H9 (cell line): ENCODE results near the gene TRAF2. TPM values are rescaled to one million over a fixed set of nuclear protein-coding genes. Genes with fewer than 3 reads are reported as not detected.
A peak's percentile ranks its signal among the peaks of the same experiment; 100 is the strongest.

Source experiments
- DNase-seq: peaks from one replicate; pipeline ENCODE4 v3.0.0-alpha.2; 2017
- H2AFZ ChIP-seq: one replicate; pipeline ENCODE4 v1.6.1; 2013; ENCODE audit warnings: mild to moderate bottlenecking, low read length, control low read depth, moderate library complexity
- H2AK5ac ChIP-seq: 2 replicates; pipeline ENCODE4 v1.6.1; 2013; ENCODE audit warnings: low read length, control low read depth, mixed read lengths; ENCODE audit not compliant: insufficient read length
- H2BK120ac ChIP-seq: one replicate; pipeline ENCODE4 v1.6.1; 2013; ENCODE audit warnings: low read depth, mild to moderate bottlenecking, low read length, control low read depth, inconsistent platforms; ENCODE audit not compliant: poor library complexity, severe bottlenecking
- H2BK12ac ChIP-seq: 2 replicates; pipeline ENCODE4 v1.6.1; 2013; ENCODE audit warnings: low read length, control low read depth, mixed read lengths, low read depth; ENCODE audit not compliant: insufficient read length
- H2BK15ac ChIP-seq: 2 replicates; pipeline ENCODE4 v1.6.1; 2013; ENCODE audit warnings: low read depth, low read length, control low read depth
- H2BK20ac ChIP-seq: one replicate; pipeline ENCODE4 v1.6.1; 2013; ENCODE audit warnings: low read depth, mild to moderate bottlenecking, low read length, control low read depth, inconsistent platforms; ENCODE audit not compliant: poor library complexity, severe bottlenecking
- H2BK5ac ChIP-seq: 2 replicates; pipeline ENCODE4 v1.6.1; 2013; ENCODE audit warnings: low read length, control low read depth, mixed read lengths; ENCODE audit not compliant: insufficient read length
- H3K14ac ChIP-seq: 2 replicates; pipeline ENCODE4 v1.6.1; 2013; ENCODE audit warnings: low read length, control low read depth; ENCODE audit not compliant: insufficient read depth
- H3K18ac ChIP-seq: 2 replicates; pipeline ENCODE4 v1.6.1; 2013; ENCODE audit warnings: low read depth, mild to moderate bottlenecking, mixed read lengths, low read length, control low read depth; ENCODE audit not compliant: insufficient read length
- H3K23ac ChIP-seq: 2 replicates; pipeline ENCODE4 v1.6.1; 2013; ENCODE audit warnings: low read length, control low read depth, mixed read lengths, low read depth; ENCODE audit not compliant: insufficient read length
- H3K23me2 ChIP-seq: 2 replicates; pipeline ENCODE4 v1.6.1; 2013; ENCODE audit warnings: low read depth, mild to moderate bottlenecking, mixed read lengths, low read length, control low read depth; ENCODE audit not compliant: insufficient read length, poor library complexity, severe bottlenecking
- H3K27ac ChIP-seq: 2 replicates; pipeline ENCODE4 v1.5.1; 2013; ENCODE audit warnings: low read length, control low read depth, mixed read lengths, low read depth; ENCODE audit not compliant: insufficient read length
- H3K27me3 ChIP-seq: 2 replicates; pipeline ENCODE4 v1.6.1; 2013; ENCODE audit warnings: low read length, control low read depth, inconsistent platforms; ENCODE audit not compliant: insufficient read depth
- H3K4ac ChIP-seq: 2 replicates; pipeline ENCODE4 v1.6.1; 2013; ENCODE audit warnings: low read depth, mild to moderate bottlenecking, control low read depth, inconsistent platforms, low read length, moderate library complexity
- H3K4me1 ChIP-seq: 2 replicates; pipeline ENCODE4 v1.6.1; 2013; ENCODE audit warnings: low read length, control low read depth, inconsistent platforms; ENCODE audit not compliant: insufficient read depth
- H3K4me2 ChIP-seq: 2 replicates; pipeline ENCODE4 v1.6.1; 2013; ENCODE audit warnings: low read length, control low read depth, mixed read lengths; ENCODE audit not compliant: insufficient read length, insufficient read depth
- H3K56ac ChIP-seq: 2 replicates; pipeline ENCODE4 v1.6.1; 2013; ENCODE audit warnings: low read depth, mild to moderate bottlenecking, mixed read lengths, low read length, control low read depth; ENCODE audit not compliant: insufficient read length
- H3K79me1 ChIP-seq: 2 replicates; pipeline ENCODE4 v1.6.1; 2013; ENCODE audit warnings: low read depth, mild to moderate bottlenecking, moderate library complexity, low read length, control low read depth, inconsistent platforms; ENCODE audit not compliant: insufficient read depth, poor library complexity, severe bottlenecking
- H3K79me2 ChIP-seq: 2 replicates; pipeline ENCODE4 v1.6.1; 2013; ENCODE audit warnings: low read length, control low read depth, inconsistent platforms; ENCODE audit not compliant: insufficient read depth
- H3K9ac ChIP-seq: 2 replicates; pipeline ENCODE4 v1.6.1; 2013; ENCODE audit warnings: low read length, control low read depth, mixed read lengths; ENCODE audit not compliant: insufficient read length; ENCODE audit errors: extremely low read depth
- H3K9me3 ChIP-seq: one replicate; pipeline ENCODE4 v1.6.1; 2013; ENCODE audit warnings: low read depth, low read length, inconsistent platforms; ENCODE audit not compliant: control insufficient read depth
- H3T11ph ChIP-seq: one replicate; pipeline ENCODE4 v1.6.1; 2013; ENCODE audit warnings: mild to moderate bottlenecking, low read length, control low read depth, inconsistent platforms
- H4K20me1 ChIP-seq: one replicate; pipeline ENCODE4 v1.6.1; 2013; ENCODE audit not compliant: control insufficient read depth, insufficient read length, insufficient read depth
- H4K5ac ChIP-seq: 2 replicates; pipeline ENCODE4 v1.6.1; 2013; ENCODE audit warnings: low read depth, mild to moderate bottlenecking, mixed read lengths, low read length, control low read depth; ENCODE audit not compliant: insufficient read length
- H4K8ac ChIP-seq: replicated peaks from 2 replicates; pipeline ENCODE4 v1.6.1; 2013; ENCODE audit warnings: low read length, control low read depth, mixed read lengths, low read depth; ENCODE audit not compliant: insufficient read length
- H4K91ac ChIP-seq: 2 replicates; pipeline ENCODE4 v1.6.1; 2013; ENCODE audit warnings: low read depth, mild to moderate bottlenecking, moderate library complexity, mixed read lengths, low read length, control low read depth; ENCODE audit not compliant: insufficient read length
- H3K27ac Mint-ChIP-seq, 3 experiments: 2 replicates in 2 of 3; 3 replicates in 1 of 3; pipeline ENCODE4 v1.8.0; 2020 to 2021; ENCODE audit warnings: mixed read lengths in 3 of 3, mild to moderate bottlenecking in 1 of 3, moderate library complexity in 1 of 3
- H3K27me3 Mint-ChIP-seq: 2 replicates; pipeline ENCODE4 v1.8.0; 2021; ENCODE audit warnings: low read depth, mild to moderate bottlenecking, moderate library complexity, mixed read lengths
- H3K36me3 Mint-ChIP-seq, 3 experiments: 2 replicates in 2 of 3; 3 replicates in 1 of 3; pipeline ENCODE4 v1.8.0; 2020 to 2021; ENCODE audit warnings: low read depth in 3 of 3, mixed read lengths in 3 of 3; ENCODE audit not compliant: insufficient read depth in 1 of 3
- H3K4me1 Mint-ChIP-seq, 2 experiments: 2 replicates each; pipeline ENCODE4 v1.8.0; 2020; ENCODE audit warnings: mixed read lengths in 2 of 2
- H3K4me3 Mint-ChIP-seq, 2 experiments: 2 replicates in 1 of 2; 3 replicates in 1 of 2; pipeline ENCODE4 v1.8.0; 2020 to 2021; ENCODE audit warnings: mild to moderate bottlenecking in 2 of 2, mixed read lengths in 2 of 2, moderate library complexity in 1 of 2
- H3K9me3 Mint-ChIP-seq, 2 experiments: 2 replicates in 1 of 2; 3 replicates in 1 of 2; pipeline ENCODE4 v1.8.0; 2020; ENCODE audit warnings: mild to moderate bottlenecking in 2 of 2, mixed read lengths in 2 of 2, moderate library complexity in 1 of 2
- CTCF ChIP-seq: fragments of 200-600 bp; sonication (generic); conservative IDR thresholded peaks from 3 replicates; pipeline ENCODE4 v1.8.0; 2021; ENCODE audit warnings: antibody characterized with exemption, mild to moderate bottlenecking
- WGBS: extraction: QIAGEN DNeasy Blood & Tissue Kit; methylation state at CpG from one replicate; pipeline ENCODE4 v1.1.7; 2013; ENCODE audit warnings: missing lambda C conversion rate, low lambda C conversion rate, mixed read lengths; ENCODE audit not compliant: insufficient read length; ENCODE audit errors: extremely low coverage; 5-methylcytosine and 5-hydroxymethylcytosine counted together
- total RNA-seq: library from RNA; stranded (reverse); gene quantifications from 2 replicates; pipeline ENCODE4 v1.2.1, GENCODE V29; 2021

TRAF2 gene
- total RNA-seq, 1 experiment from 2014 or later = 48.8 TPM

- no peak overlapping the region for H4K8ac ChIP-seq
- H2BK120ac ChIP-seq = no peak overlapping the region
- DNase-seq = peak; percentile 21
- no peak overlapping the region for H3K23ac ChIP-seq
- no peak overlapping the region for H2BK15ac ChIP-seq
- no peaks in the 10 kb centered on the region for H3K4me1 ChIP-seq
- no peak for TF ChIP-seq CTCF
- no peak overlapping the region for H3K56ac ChIP-seq
- no peaks in the 10 kb centered on the region for H3K23me2 ChIP-seq
- no peak overlapping the region for H2BK20ac ChIP-seq
- H3K4me1 Mint-ChIP-seq = no peaks in the 10 kb centered on the region
- H3K9ac ChIP-seq = no peak overlapping the region
- no peaks in the 10 kb centered on the region for H3K79me1 ChIP-seq
- peak overlapping the region in 1 of 3 experiments; percentile 75; a peak in 3 of 7 replicates for H3K27ac Mint-ChIP-seq
- H3K36me3 Mint-ChIP-seq = peaks cover 16 to 79% (median 62%) of the 10 kb centered on the region in 3 experiments
- no peaks in the 10 kb centered on the region for H3K27me3 Mint-ChIP-seq
- H4K91ac ChIP-seq = no peak overlapping the region
- H3K18ac ChIP-seq = no peak overlapping the region
- no peaks in the 10 kb centered on the region for H4K20me1 ChIP-seq
- no peak overlapping the region for H4K5ac ChIP-seq
- H3K79me2 ChIP-seq = no peaks in the 10 kb centered on the region
- no peak overlapping the region for H2BK5ac ChIP-seq
- WGBS = no CpG with 5 or more reads among the region's 29 CpGs
- H3K4me2 ChIP-seq = no peak overlapping the region
- H2BK12ac ChIP-seq = no peak overlapping the region
- no peak overlapping the region for H3K4me3 Mint-ChIP-seq
- H3K9me3 ChIP-seq = no peaks in the 10 kb centered on the region
- H3T11ph ChIP-seq = no peak overlapping the region
- no peaks in the 10 kb centered on the region for H3K27me3 ChIP-seq
- H3K27ac ChIP-seq = no peak overlapping the region
- H3K9me3 Mint-ChIP-seq = no peaks in the 10 kb centered on the region
- H3K14ac ChIP-seq = no peak overlapping the region
- H2AFZ ChIP-seq = no peak overlapping the region
- no peak overlapping the region for H2AK5ac ChIP-seq
- no peak overlapping the region for H3K4ac ChIP-seq
These were observed 20.9 kb downstream of the TRAF2 start for GRCh38 chr9:136907011-136907914.
